ENCODE data around the gene CARD19.
"Not testable (repeated sequence)": the region's sequence is repeated elsewhere in the genome, so short reads cannot be mapped to it uniquely, and the experiment has no call there.

CARD19 gene

DNA sequence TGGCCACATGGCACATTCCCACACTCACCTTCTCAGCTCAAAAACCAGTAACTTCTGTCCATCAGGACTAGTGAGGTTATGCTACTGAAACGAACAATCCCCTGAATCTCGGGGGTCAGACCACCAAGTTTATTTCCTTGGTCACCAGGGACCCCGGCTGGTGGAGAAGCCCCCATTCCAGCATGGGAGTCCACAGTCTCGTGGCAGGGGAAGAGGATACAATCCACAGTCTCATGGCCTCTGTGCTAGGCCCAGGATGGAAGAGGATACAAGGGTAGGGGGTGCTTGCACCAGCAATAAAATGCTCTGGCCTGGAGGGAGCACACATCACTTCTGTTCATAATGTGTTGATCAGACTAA lies 7.4 kb upstream of the CARD19 start:
- no peak for DNase-seq (ENCODE audit: low spot score)

DNA sequence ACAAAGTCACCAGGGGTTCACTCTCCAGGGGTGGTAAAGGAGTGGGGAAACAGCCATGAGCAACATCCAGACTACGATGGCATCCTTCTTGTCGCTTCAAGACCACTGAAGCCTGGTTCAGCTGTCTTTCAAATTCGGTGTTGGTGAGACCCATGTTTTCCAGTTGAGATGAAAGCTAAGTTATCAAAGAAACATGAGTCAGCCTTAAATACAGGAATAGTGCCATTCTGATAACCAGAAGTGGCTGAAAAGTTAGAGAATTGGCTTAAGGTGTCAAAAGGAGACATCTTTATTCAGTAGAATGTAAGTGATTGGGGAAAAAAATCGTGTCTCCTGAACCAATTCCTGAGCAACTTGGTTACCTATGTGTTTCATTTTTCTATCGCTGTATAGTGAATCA lies 7.0 kb upstream of the CARD19 start:
- no peak for DNase-seq (ENCODE audit: low spot score)

DNA sequence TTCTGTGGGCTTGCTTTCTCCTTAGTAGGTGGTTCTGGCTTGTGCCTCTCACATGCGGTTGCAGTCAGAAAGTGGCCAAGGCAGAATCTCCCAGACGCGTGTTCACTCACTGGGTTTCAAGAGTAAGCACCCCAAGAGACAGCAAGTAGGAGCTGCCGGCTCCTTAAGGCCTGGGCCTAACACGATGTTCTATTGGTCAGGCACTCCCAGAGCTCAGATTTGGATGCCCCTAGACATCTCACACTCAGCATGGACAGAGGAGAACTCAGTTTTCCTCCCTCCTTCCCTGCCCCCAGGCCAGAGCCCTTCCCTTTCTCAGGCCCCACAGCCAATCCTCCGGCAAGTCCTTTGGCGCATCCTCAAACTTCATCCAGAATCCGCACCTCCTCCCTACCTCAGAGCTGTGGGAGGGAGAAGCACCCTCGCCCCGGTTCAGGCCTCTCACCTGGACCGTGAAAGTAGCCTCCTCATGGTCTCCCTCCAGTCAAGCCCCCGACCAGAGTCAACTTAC lies 6.5 kb upstream of the CARD19 start:
- no peak for DNase-seq (ENCODE audit: low spot score)

DNA sequence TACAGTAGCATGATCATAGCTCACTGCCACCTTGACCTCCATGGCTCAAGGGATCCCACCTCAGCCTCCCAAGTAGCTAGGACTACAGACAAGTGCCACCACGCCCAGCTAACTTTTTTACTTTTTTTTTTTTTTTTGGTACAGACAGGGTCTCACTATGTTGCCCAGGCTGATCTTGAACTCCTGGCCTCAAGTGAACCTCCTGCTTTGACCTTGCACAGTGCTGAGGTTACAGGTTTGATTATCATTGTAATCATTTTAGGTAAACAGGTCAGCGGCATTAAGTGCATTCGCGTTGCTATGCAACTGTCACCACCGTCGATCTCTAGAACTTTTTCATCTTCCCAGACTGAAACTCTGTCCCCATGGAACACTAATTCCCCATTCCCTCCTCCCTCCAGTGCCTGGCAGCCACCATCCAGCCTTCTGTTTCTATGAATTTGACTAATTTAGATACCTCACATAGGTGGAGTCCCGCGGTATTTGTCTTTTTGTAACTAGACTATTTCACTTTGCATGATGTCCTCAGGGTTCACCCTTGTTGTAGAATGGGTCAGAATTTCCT lies 5.8 kb upstream of the CARD19 start:
- no peak for DNase-seq (ENCODE audit: low spot score)

DNA sequence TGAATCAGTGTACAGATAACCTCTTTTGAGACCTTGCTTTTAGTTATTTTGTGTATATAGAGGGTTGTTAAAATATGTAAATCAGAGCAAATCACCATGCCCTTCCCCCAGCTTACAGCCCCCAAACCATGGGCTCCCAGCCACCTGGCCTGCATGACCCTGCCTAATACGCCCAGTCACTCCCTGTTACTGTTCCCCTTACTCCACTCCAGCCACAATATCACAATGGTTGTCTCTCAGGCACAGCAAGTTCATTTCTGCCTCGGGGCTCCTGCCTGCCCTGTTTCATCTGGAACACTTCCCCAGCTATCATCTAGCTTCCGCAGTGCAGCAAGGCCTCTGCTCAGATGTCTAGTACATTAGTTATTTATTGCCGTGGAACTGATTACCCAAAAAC lies 5.0 kb upstream of the CARD19 start:
- DNase-seq (ENCODE audit: low spot score), result no peak

DNA sequence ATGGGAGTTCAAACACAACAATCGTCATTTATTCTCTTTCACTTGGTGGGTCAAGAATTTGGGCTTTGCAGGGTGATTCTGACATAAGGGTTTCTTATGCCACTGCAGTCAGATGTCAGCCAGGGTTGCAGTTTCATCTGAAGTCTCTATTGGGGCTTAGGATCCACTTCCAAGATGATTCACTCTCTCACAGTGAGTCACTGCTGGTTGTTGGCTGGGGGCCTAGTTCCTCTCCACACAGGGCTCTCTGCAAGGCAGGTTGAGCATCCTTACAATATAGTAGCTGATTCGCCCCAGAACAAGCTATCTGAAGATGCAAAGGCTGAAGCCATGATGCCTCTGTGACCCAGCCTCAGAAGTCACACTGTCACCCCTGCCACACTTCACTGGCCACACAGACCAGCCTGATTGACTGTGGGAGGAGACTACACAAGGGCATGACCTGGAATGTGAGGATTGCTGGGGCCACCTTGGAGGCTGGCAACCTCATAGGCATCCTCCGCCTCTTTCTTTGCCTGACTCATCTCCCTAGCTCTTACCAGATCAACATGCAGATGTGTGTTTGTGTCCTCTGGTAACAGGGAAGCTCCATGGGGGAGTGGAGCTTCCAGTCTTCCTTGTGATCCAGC lies 4.5 kb upstream of the CARD19 start:
- DNase-seq (ENCODE audit: low spot score), result peak; percentile 64

DNA sequence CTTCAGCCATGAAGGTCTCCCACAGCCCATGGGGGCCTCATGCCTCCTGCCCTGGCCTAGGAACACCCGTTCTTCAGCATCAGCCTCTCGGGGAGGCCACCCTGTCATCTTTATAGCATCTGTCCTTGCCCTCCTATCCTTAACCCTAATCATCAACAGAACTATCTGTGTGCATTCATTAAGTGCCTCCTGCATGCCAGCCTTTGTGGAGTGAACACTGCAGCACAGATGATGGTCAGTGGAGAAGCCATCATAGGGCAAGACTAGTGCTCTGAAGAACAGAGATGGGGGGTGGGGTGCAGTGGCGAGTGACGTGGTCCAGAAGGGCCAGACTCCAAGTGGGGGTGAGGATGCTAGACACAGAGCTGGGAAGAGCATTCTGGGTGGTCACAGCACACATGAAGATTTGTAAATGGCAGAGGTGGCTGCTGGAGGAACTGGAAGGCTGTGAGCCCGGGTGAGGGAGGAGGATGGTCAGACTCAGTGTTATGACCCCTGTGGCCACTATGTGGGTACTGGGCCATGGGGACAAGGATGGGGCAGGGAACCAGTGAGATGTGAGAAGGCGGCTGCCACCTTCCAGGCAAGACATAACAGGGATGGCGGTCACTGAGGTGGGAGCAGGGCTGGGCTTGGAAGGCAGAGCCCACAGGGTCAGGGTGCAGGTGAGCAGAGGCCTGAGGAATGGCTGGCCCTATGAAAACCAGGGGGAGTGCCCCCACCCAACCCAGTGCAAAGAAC lies 3.6 kb upstream of the CARD19 start:
- DNase-seq (ENCODE audit: low spot score), result no peak

DNA sequence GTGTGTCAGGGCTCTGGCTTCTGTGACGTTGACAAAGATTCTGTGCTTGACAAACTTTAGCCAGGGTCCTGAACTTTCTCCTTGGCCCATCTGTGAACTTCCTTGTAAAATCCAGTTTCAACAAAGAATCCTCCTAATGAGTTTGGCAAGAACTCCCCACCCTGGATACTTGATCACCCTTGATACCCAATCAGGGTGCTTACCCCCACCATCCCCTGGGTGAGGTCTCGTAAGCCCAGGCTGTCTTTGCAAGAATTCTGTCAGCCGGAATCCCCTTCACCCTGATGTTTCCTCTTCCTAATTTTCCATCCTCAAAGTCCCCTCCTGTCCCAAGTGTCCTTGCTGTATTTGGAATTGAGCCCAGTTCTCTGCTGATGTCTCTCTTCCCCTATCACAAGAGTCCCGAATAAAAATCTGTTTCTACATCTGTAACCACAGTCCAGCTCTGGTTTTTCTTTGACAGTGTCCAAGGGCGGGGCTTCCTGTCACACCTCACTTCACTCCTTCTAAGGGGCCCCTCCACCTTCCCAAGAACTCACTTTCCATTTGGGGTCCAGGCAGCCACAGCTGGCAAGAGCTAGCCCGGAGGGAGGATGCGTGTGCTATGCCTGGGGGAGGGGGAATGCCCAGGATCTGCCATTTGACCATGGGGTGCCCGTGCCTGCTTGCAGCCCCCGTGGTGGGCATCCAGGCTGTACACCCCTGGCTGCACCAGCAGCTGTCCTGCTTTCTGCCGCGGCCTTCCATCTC lies 2.7 kb upstream of the CARD19 start:
- no peak for DNase-seq (ENCODE audit: low spot score)

DNA sequence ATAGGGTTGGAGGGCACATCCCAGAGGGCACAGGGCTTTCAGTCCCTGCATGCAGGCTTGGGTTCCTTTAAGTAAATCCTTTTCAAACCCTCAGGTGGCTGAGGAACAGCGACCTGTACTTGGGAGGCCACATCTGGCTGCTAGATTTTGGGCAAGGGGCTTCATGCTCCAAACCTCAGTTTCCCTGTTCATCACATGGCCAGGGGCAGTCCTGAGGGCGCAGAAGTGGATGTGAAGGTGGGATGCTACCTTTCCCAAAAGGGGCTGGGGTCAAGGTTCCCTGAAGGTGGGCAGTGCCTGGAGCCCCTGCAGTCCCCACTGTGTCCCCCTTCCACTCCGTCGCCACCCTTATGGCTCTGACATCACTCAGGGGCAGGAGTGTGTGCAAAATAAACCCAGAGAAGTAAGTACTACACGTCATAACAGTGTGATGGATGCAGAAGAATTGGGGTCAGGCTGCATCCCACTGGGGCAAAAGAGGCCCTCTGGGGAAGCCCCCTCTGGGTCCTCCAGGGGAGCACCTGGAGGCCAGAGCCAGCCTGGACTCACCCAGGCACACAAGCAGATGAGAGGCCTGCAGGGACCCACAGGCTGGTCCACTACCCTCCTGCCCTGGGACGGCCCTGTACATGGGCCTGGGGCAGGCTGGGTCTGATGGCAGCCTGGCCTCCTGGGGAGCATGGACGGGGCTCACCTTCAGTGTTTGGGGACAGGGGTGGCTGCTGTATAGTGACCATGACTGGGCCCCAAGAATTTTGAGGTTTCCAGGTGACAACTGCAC lies 1.9 kb upstream of the CARD19 start:
- DNase-seq (ENCODE audit: low spot score), result no peak

DNA sequence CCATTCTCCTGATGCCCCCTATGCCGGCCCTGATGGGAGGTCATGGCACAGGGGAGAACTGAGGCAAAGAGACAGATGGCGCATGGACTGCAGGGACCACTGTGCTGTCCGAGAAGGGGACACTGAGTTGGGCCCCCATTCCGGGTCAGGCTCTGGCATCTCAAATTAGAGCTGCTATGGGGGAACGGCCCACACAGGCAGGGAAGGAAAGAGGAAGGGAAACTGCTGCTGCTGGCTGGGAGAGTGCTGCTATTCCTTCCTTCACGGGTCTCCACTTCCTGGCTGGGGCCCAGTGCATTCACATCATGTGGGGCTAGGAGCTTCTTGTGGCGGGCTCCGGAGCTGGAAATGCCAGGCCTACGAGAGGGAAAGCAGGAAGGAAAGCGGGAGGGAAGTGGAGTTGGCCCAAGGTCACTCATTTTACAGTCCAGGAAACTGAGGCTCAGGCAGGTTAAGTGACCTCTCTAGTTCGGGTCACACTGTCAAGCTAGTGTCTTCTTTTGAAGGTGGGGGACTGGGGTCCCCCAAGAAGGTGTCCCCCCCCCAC lies 1.3 kb upstream of the CARD19 start:
- DNase-seq (ENCODE audit: low spot score), result no peak

DNA sequence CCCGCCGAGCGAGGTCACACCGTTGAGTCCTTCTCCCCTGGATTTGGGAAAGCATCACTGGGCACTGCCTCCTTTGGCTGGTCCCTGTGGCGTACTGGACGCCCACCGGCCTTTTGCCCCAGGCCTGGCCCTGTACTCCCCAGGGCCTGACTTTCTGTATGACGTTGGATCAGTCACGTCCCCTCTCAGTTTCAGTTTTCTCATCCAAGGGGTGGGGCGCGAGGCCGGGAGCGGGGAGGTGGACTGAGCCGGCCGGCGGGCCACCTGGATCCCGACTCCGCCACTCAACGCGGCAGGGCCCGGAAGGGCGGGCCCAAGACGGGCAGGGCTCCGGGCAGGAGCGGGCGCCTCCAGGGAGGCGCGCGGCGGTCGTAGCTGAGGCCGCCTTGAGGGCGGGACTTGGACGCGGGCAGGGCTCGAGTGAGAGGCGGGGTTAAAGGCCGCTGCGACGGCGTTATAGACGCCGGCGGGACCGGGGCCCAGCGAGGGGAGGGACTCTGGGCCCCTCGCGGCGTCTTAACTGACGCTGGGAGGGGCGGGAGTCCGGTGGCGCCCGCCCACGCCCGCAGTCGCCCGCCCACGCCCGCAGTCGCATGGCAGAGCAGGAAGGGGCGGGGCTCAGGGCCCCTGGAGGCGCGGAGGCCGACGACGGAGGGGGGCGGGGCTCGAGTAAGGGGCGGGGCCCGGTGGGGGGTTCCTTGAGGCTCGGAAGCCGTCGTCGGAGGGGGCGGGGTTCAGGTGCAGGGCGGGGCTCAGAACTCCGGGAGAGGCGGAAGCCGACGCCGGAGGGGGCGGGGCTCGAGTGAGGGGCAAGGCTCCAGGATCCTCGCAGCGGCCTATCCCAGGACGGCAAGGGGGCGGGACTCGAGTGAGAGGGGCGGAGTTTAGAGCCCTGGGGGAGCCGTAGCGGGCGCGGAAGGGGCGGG lies 549 bp upstream of the CARD19 start:
- peak; percentile 96 for DNase-seq (ENCODE audit: low spot score)

DNA sequence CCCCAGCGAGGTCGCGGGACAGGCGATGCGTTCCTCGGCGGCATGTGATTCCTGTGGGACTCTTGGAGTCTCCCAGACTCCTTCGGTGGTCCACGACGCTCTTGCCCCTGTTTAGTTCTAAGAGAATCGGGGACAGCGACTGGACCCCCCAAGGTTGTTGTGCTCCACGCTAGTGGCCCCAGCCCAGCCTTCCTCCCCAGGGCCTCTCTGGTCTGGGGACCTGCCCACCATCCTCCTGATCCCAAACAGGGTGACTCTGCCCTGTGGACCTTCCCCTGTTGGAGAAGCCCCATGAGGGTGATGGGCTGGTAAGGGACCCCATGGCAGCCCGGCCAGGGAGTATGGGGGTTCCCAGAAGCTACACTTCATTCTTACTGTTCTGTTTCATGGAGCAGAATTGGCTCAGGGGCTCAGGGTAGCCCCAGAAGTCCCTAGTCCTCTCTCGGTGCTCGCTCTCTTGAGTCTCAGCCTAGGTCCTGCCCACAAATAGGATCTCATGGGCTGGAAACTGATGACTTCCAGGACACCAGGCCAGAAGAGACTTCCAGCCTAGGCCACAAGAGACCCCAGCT lies 880 bp downstream of the CARD19 start:
- no peak for DNase-seq (ENCODE audit: low spot score)

DNA sequence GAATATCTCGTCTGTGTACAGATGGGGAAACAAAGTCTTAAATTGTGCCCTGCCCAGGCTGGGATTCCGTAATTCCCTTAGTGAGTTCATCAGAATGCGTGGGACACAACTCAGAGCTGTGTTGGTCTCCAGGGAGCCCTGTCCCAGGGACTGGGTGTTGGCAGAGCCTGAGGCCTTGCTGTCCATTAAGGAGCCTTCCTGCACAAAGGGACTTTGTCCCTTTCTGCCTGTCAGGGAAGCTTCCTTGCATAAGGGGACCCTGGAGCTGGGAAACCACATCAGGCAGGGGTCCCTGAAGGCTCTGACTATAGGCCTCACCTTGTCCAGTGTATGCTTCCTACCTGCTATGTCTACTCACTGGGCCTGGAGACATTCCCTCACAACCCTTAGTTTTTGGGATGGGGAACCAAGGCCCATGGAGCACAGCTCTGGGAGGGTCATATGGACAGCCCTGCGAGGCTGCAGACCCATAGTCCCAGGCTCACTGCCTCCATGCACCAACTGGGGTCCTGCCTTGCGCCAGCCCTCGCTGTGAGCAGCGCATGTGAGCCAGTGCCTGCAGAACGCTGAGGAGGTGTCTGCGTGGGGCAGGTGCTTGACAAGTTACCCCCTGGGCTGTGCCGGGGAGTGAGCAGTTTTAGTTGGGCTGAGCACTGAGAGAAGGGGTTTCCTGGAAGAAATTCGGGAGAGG lies 1.6 kb downstream of the CARD19 start:
- DNase-seq (ENCODE audit: low spot score), result peak; percentile 47

DNA sequence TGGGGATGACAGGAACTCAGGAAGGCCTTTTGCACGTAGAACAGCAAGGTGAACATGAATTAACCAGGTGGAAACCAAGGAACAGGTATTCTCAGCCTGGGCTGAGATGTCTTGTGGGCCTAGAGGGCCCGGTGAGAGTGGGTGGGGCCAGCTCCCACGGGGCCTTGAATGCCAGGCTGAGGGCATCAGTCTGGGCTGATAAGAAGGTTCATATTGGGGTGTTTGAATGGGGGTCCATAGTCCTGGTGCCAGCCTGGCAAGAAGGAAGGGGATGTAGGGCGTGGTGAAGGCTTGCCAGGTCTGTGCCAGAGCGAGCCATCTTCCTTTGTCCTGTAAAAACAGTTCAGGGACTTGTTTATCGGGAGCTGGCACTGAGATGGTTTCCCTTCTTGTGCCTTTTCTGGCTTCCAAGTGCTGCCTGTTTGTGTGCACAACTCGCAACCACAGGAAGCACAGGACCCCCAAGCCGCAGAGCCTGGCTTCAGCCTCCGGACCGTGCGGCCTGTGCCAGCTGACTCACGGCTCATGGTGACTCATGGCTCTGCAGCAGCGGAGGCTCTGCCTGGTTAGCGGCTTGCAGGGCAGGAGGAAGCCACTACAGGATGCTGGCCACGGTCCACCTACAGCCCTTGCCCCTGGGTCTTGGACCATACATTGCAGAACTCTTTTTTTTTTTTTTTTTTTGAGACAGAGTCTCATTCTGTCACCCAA lies 2.4 kb downstream of the CARD19 start:
- DNase-seq (ENCODE audit: low spot score), result peak; percentile 98

DNA sequence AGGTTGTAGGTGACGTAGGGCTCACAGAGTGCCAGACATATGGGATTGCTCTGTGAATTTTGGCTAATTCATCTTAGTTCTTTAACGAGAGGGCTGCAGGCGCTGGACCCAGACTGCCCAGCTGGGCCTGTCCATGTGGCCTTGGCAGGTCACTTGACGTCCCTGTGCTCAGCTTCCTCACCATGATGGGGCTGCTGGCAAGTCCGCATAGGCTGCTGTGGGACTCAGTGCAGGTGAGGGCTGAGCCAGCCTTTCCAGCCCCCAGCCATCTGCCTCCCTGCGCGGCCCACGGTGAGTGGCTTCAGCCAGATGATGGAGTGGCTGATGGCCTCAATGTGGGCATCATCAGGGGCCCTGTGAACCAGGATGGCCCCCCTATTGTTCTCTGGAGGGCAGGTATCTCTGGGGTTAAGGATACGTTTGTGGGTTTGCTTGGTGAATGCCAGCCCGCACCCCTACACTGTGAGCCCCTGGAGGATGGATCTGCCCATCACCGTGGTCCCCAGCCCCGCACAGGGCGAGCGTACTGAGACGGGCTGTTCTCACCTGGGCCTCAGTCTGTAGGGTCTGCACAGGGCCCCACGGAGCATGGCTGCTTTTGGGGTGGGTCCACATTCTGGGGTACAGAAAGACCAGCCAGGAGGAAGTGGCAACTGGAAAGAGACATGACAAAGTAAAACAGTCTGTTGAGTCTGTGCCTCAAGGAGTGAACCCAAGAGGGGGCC lies 3.7 kb downstream of the CARD19 start:
- no peak for DNase-seq (ENCODE audit: low spot score)

DNA sequence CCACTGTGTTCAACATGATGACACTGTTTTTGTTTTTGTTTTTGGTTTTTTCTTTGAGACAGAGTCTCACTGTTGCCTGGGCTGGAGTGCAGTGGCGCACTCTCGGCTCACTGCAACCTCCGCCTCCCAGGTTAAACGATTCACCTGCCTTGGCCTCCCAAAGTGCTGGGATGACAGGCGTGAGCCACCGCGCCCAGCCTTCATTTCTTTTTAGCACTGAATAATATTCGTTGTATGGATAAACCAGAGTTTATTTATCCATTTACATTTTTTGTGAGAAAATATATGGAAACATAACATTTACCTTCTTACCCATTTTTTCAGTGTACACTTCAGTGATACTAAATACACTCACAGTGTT lies 4.2 kb downstream of the CARD19 start:
- DNase-seq (ENCODE audit: low spot score), result no peak

DNA sequence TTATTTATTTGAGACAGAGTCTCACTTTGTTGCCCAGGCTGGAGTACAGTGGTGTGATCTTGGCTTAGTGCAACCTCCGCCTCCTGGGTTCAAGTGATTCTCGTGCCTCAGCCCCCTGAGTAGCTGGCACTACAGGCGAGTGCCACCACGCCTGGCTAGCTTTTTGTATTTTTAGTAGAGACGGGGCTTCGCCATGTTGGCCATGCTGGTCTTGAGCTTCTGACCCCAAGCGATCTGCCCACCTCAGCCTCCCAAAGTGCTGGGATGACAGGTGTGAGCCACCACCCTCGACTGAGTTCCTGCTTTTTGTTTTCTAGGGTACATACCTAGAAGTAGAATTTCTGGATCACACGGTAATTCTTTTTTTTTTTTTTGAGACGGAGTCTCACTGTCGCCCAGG lies 5.1 kb downstream of the CARD19 start:
- DNase-seq (ENCODE audit: low spot score), result not testable (repeated sequence)

DNA sequence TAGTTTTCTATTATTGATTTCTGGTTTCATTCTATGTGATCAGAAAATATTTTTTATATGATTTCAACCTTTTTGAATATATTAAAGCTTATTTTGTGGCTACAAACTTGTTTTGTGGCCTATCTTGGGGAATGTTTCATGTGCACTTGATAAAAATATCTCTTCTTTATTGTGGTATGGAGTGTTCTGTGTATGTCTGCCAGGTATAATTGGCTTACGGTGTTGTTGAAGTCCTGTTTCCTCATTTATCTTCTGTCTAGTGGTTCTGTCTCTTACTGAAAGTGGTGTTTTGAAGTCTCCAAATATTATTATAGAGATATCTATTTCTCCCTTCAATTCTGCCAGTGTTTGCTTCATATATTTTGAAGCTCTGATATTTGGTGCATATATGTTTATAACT lies 9.6 kb downstream of the CARD19 start:
- DNase-seq (ENCODE audit: low spot score), result no peak

Measured in hepatic stellate cell (primary cell).